CD4-positive, CD25-positive, alpha-beta regulatory T cell (primary cell): ENCODE measurements around the gene RAD50. TPM values are rescaled to one million over a fixed set of nuclear protein-coding genes. Genes with fewer than 3 reads are reported as not detected.
"Not testable (repeated sequence)": the region's sequence is repeated elsewhere in the genome, so short reads cannot be mapped to it uniquely, and the experiment has no call there.

ENCODE experiments used
- ATAC-seq, 2 donors: fragments of 150-1000 bp; cut with Tn5 transposase; one replicate each; pipeline ENCODE4 v1.10.0; 2021; ENCODE audit warnings: low read depth in 2 of 2, moderate number of reproducible peaks in 2 of 2, moderate library complexity in 1 of 2
- DNase-seq, 3 donors: peaks; one replicate each; pipeline versions ENCODE4 v3.0.0 to v3.0.0-alpha.2; 2012 to 2022; ENCODE audit warnings: mixed read lengths in 1 of 3
- H3K27ac ChIP-seq: one replicate; pipeline ENCODE4 v1.7.0; 2013; ENCODE audit warnings: mild to moderate bottlenecking, low read length; ENCODE audit not compliant: insufficient read depth, poor library complexity, severe bottlenecking
- H3K27me3 ChIP-seq: one replicate; pipeline ENCODE4 v1.7.0; 2013; ENCODE audit warnings: low read length; ENCODE audit not compliant: control insufficient read depth, insufficient read depth
- H3K36me3 ChIP-seq: one replicate; pipeline ENCODE4 v1.7.0; 2013; ENCODE audit warnings: mild to moderate bottlenecking, low read length, moderate library complexity; ENCODE audit not compliant: control insufficient read depth, insufficient read depth
- H3K4me1 ChIP-seq: 2 replicates; pipeline ENCODE4 v1.7.0; 2013; ENCODE audit warnings: mild to moderate bottlenecking, low read length; ENCODE audit not compliant: insufficient read depth, control insufficient read depth, poor library complexity, severe bottlenecking
- H3K4me3 ChIP-seq: one replicate; pipeline ENCODE4 v1.7.0; 2013; ENCODE audit warnings: low read depth, mild to moderate bottlenecking, low read length, moderate library complexity
- H3K9me3 ChIP-seq, 2 experiments: 1 replicate in 1 of 2; 2 replicates in 1 of 2; pipeline ENCODE4 v1.7.0; 2013; ENCODE audit warnings: low read length in 2 of 2, mild to moderate bottlenecking in 1 of 2, moderate library complexity in 1 of 2; ENCODE audit not compliant: control insufficient read depth in 2 of 2
- H3K27ac Mint-ChIP-seq, 3 donors: one replicate each; pipeline ENCODE4 v1.8.0; 2020 to 2022; ENCODE audit warnings: mild to moderate bottlenecking in 3 of 3, mixed read lengths in 3 of 3, moderate library complexity in 2 of 3
- H3K27me3 Mint-ChIP-seq: one replicate; pipeline ENCODE4 v1.8.0; 2022; ENCODE audit warnings: mild to moderate bottlenecking, mixed read lengths
- H3K36me3 Mint-ChIP-seq: one replicate; pipeline ENCODE4 v1.8.0; 2020; ENCODE audit warnings: mixed read lengths
- H3K4me1 Mint-ChIP-seq, 4 donors: one replicate each; pipeline ENCODE4 v1.8.0; 2020 to 2022; ENCODE audit warnings: mixed read lengths in 4 of 4, mild to moderate bottlenecking in 1 of 4
- H3K4me3 Mint-ChIP-seq, 4 donors: one replicate each; pipeline ENCODE4 v1.8.0; 2020 to 2022; ENCODE audit warnings: mild to moderate bottlenecking in 4 of 4, mixed read lengths in 4 of 4, moderate library complexity in 3 of 4
- H3K9me3 Mint-ChIP-seq, 7 donors: one replicate each; pipeline ENCODE4 v1.8.0; 2020 to 2022; ENCODE audit warnings: mixed read lengths in 7 of 7, mild to moderate bottlenecking in 3 of 7, moderate library complexity in 2 of 7
- polyA plus RNA-seq, 4 donors: library from polyadenylated mRNA; unstranded; fragments of 300-500 nt; fragmentation: Illumina TruSeq; gene quantifications; one replicate each; pipeline ENCODE4 v1.2.3, GENCODE V29; 2021
- total RNA-seq: library from RNA; stranded (reverse); gene quantifications from one replicate; pipeline ENCODE4 v1.2.3, GENCODE V29; 2022

The RAD50 gene
- total and polyA plus RNA-seq, 5 donors from 2014 or later = 10.8 to 17.8 (median 13.0) TPM

DNA sequence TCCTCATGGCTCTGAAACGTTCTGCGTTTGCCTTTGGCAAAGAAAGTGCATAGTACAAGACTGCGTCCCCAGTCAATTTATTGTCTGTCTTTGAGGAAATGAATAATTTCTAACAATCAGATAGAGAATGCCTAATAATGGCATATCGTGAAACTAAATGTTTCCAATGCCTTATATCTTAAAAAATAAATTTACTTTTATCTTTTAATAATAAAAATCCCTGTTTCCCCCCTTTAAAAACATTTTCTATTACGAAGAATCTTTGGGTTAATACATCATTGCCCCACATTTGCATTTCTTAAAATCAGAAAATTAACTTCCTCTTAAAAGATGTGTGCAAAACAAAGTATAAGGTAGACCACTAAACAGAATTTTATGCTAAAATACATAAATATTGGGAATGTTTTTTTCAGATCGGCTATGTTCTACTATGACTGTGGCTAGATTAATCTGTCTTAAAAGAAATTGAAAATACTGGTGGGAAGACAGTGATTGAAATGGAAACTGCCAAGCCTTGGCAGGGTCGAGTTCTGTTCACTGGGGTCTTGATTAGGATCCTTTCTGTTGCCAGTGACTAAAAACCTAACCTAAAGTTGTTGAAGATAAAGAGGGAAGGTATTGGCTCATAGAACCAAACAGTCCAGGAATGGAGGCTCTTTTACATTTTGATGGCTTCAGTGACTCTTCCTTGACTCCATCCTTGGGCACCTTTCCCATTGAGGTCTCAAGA is 13.1 kb upstream of the RAD50 start, which contains the start of gene IL5:
IL5 (minus strand) TSS at position 51 of the 730 bp plus-strand sequence; CDS start at position 7, 44 bp downstream.
- H3K9me3 ChIP-seq = no peaks in the 10 kb centered on the region
- H3K27ac ChIP-seq = no peak within 1 kb of the TSS
- no peak within 1 kb of the TSS for H3K4me3 ChIP-seq
- ATAC-seq (no peak), DNase-seq (no peak)
- H3K27me3 ChIP-seq = no peaks in the 10 kb centered on the region
- Mint-ChIP-seq H3K36me3 (no peaks in the 10 kb centered on the region), H3K9me3 (peaks cover 0 to under 1% (median 0%) of the 10 kb centered on the region in 7 donors), H3K4me3 (no peak within 1 kb of the TSS), H3K4me1 (no peaks in the 10 kb centered on the region), H3K27ac (no peak within 1 kb of the TSS), H3K27me3 (peaks cover 36% of the 10 kb centered on the region)
- no peaks in the 10 kb centered on the region for H3K4me1 ChIP-seq
- no peaks in the 10 kb centered on the region for H3K36me3 ChIP-seq

DNA sequence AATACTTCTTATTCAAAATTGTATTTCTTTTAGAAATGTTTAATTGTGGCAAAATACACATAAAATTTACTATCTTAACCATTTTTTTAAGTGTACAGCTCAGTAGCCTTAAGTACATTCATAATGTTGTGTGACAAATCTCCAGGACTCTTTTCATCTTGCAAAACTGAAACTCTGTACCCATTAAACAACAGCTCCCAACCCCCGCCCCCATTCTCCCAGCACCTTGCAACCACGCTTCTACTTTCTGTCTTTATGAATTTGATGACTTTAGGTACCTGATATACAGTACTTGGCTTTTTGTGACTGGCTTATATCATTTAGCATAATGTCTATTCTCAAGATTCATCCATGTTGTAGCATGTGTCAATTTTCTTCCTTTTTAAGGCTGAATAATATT is 10.7 kb upstream of the RAD50 start:
- Histone ChIP-seq H3K36me3 (no peaks in the 10 kb centered on the region), H3K27ac (no peak overlapping the region), H3K4me3 (no peak overlapping the region), H3K4me1 (no peaks in the 10 kb centered on the region), H3K9me3 (no peaks in the 10 kb centered on the region), H3K27me3 (no peaks in the 10 kb centered on the region)
- Mint-ChIP-seq H3K4me1 (no peaks in the 10 kb centered on the region), H3K27me3 (peaks cover 41% of the 10 kb centered on the region), H3K27ac (no peak overlapping the region), H3K4me3 (no peak overlapping the region), H3K36me3 (no peaks in the 10 kb centered on the region), H3K9me3 (no peaks in the 10 kb centered on the region)
- DNase-seq = peak in 1 of 3 donors; percentile 22
- ATAC-seq = no peak

DNA sequence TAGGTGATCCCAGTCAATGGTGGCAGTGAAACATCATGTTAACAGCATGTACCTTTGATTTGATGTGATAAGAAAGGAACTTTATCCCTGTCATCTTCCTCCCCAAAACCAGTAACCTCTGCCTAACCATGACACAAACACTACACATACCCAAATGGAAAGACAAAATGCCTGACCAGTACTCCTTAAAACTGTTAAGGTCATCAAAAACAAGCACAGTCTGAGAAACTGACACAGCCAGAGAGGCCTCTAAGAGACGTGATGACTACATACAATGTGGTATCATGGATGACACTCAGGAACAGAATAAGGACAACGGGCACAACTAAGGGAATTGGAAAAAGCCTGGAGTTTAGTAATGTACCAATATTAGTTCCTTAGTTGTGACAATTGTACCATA is 9.5 kb upstream of the RAD50 start:
- no peak overlapping the region for H3K4me3 Mint-ChIP-seq
- H3K9me3 ChIP-seq = no peaks in the 10 kb centered on the region
- H3K9me3 Mint-ChIP-seq = no peaks in the 10 kb centered on the region
- H3K27ac Mint-ChIP-seq = no peak overlapping the region
- no peaks in the 10 kb centered on the region for H3K27me3 ChIP-seq
- H3K4me3 ChIP-seq = no peak overlapping the region
- H3K4me1 Mint-ChIP-seq = no peaks in the 10 kb centered on the region
- H3K4me1 ChIP-seq = no peaks in the 10 kb centered on the region
- H3K36me3 ChIP-seq = no peaks in the 10 kb centered on the region
- H3K27ac ChIP-seq = no peak overlapping the region
- ATAC-seq = no peak
- peaks cover 38% of the 10 kb centered on the region for H3K27me3 Mint-ChIP-seq
- DNase-seq = no peak
- H3K36me3 Mint-ChIP-seq = no peaks in the 10 kb centered on the region

DNA sequence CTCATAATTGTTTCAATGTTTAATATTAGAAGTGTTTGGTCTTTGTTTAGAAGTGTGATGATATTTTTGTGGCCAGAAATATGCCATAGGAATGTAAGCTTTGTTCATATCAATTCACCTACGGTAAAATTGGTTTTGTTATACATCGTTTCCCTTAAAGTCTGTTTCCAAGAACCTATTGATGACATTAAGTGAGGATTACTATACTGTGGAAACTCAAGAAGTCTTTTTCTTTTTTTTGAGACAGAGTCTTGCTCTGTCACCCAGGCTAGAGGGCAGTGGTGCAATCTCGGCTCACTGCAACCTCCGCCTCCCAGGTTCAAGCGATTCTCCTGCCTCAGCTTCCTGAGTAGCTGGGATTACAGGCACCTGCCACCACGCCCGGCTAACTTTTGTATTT is 7.9 kb upstream of the RAD50 start:
- not testable (repeated sequence) for H3K36me3 Mint-ChIP-seq, H3K9me3 Mint-ChIP-seq, H3K4me3 ChIP-seq, H3K36me3 ChIP-seq, H3K4me1 ChIP-seq, H3K4me1 Mint-ChIP-seq, H3K9me3 ChIP-seq, ATAC-seq, H3K4me3 Mint-ChIP-seq, H3K27me3 ChIP-seq, DNase-seq, H3K27ac ChIP-seq, H3K27ac Mint-ChIP-seq
- H3K27me3 Mint-ChIP-seq = peaks cover 38% of the 10 kb centered on the region

DNA sequence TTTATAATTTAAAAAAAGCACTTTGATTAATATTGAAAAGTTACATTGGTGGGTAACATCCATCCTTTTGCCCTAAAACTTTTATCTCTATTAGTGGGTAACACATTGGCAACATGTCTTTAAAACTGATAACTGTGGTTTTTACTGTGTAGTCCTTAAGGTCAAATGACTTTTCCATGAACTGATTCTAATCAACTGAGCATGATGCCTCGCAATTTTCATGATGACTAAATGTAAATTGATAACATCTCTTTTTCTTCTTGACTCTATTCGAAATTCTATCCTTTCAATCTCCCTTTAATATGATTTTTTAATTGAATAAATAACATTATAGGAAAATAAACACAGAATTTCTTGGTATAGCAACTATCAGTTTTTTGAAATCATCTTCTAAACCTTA is 7.2 kb upstream of the RAD50 start:
- Histone ChIP-seq H3K9me3 (no peaks in the 10 kb centered on the region), H3K27me3 (no peaks in the 10 kb centered on the region), H3K27ac (no peak overlapping the region), H3K4me1 (no peaks in the 10 kb centered on the region), H3K4me3 (no peak overlapping the region), H3K36me3 (no peaks in the 10 kb centered on the region)
- Mint-ChIP-seq H3K27me3 (peaks cover 31% of the 10 kb centered on the region), H3K4me1 (peaks cover 0 to 2% (median 0%) of the 10 kb centered on the region in 4 donors), H3K9me3 (no peaks in the 10 kb centered on the region), H3K4me3 (no peak overlapping the region), H3K36me3 (no peaks in the 10 kb centered on the region), H3K27ac (no peak overlapping the region)
- no peak for DNase-seq
- ATAC-seq = no peak

DNA sequence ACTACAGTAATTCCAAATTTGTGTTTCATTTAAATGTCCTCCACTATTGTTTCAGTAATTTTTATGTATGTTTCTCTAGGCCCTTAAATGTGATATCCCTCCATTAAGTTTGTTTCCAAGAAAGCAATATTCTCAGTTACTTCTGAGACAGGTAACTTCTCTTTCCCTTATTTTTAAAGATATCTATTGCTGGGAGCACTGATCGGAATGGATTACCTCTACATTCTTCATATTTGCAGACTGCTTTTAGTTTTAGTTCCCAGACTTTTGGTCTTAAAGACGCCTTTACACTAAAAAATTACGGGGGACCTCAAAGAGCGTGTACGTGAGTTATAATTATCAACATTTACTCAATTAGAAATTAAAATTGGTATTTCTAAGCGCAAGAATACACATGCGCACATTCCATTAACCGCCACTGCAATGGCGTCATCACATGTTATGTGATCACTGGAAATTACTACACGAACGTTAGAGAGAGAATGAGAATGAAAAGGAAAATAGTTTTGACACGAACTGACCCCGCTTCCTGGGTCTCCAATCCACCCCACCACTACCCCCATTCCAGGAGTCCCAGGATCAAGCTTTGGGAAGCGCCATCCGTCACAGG is 519 bp upstream of the RAD50 start:
- peak overlapping the region; percentile 97 to 99 (median 98) for H3K4me3 Mint-ChIP-seq
- Histone ChIP-seq H3K4me3 (peak overlapping the region; percentile 91), H3K4me1 (peaks cover 22% of the 10 kb centered on the region), H3K27me3 (no peaks in the 10 kb centered on the region), H3K36me3 (peaks cover 10% of the 10 kb centered on the region), H3K27ac (peak overlapping the region; percentile 80), H3K9me3 (no peaks in the 10 kb centered on the region)
- H3K27me3 Mint-ChIP-seq = peaks cover 14% of the 10 kb centered on the region
- H3K27ac Mint-ChIP-seq = peak overlapping the region; percentile 85 to 99 (median 96)
- DNase-seq (peak in 1 of 3 donors; percentile 3), ATAC-seq (no peak)
- H3K4me1 Mint-ChIP-seq = peaks cover 18 to 45% (median 27%) of the 10 kb centered on the region in 4 donors
- H3K9me3 Mint-ChIP-seq = peaks cover 0 to 3% (median 0%) of the 10 kb centered on the region in 7 donors
- H3K36me3 Mint-ChIP-seq = no peaks in the 10 kb centered on the region

DNA sequence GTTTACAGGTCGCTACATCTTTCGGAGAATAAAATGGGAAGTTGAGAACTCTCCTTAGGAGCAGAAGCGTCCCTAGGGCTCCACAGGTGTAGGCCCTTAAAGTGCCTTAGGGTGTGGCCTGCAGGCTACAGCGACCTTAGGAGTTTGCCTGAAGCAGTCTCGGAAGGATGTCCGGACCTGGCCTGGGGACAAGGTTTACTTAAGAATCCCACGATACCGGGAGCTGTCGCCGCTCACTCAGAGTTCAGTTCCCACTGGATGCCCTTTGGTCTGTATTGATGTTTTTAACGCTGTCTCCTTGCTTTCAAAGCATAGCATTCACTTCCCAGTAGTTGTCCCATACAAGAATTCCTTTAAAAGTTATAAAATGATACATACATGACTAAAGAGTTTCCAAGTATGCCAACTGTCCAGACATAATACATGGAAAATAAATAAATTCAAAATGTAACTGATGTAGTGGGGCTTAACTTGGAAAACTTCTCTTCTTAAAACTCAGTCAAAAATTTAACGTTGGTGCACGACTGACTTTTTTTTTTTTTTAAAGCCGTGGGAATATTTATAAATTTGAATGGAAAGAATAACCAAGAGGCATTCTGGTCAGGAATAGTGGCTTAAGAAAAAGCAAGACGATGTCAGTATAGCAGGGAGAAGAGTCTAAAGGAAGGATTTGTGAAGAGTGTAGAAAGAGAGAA is 848 bp downstream of the RAD50 start:
- peak overlapping the region; percentile 97 to 99 (median 98) for H3K4me3 Mint-ChIP-seq
- H3K4me3 ChIP-seq = peak overlapping the region; percentile 91
- no peaks in the 10 kb centered on the region for H3K27me3 ChIP-seq
- peaks cover 18 to 45% (median 27%) of the 10 kb centered on the region in 4 donors for H3K4me1 Mint-ChIP-seq
- H3K9me3 Mint-ChIP-seq = peaks cover 0 to 3% (median 0%) of the 10 kb centered on the region in 7 donors
- H3K4me1 ChIP-seq = peaks cover 22% of the 10 kb centered on the region
- DNase-seq (peak in 1 of 3 donors; percentile 68), ATAC-seq (no peak)
- H3K27ac Mint-ChIP-seq = peak overlapping the region; percentile 85 to 99 (median 96)
- peak overlapping the region; percentile 80 for H3K27ac ChIP-seq
- H3K36me3 Mint-ChIP-seq = no peaks in the 10 kb centered on the region
- H3K27me3 Mint-ChIP-seq = peaks cover 9% of the 10 kb centered on the region
- peaks cover 17% of the 10 kb centered on the region for H3K36me3 ChIP-seq
- no peaks in the 10 kb centered on the region for H3K9me3 ChIP-seq
